GM19240 (cell line): Measurements from ENCODE around the gene PGGT1B.
"Not testable (repeated sequence)": the region's sequence is repeated elsewhere in the genome, so short reads cannot be mapped to it uniquely, and the experiment has no call there.

ENCODE experiments used
- DNase-seq: peaks from one replicate; pipeline ENCODE4 v3.0.0; 2011; ENCODE audit warnings: low spot score; ENCODE audit not compliant: insufficient read length

The PGGT1B gene

DNA sequence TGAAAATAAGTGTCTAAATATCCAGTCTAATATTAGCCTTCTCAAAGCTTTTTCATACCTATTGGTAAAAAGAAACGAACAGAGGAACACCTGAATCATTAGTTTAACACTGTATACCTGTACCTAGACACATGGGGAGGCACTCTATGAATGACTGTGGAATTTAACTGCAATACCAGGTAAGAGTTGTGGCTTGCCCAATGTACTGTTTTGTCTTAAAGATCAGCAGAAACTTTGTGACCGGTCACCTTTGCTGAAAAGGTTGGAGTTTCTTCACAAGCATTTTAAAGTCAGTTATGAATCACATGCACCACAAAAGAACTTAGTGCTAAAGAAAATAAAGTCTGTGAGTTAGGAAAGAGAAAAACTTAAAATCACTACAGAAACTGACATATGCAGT, 2.4 kb downstream of the PGGT1B start:
- DNase-seq: no peak

DNA sequence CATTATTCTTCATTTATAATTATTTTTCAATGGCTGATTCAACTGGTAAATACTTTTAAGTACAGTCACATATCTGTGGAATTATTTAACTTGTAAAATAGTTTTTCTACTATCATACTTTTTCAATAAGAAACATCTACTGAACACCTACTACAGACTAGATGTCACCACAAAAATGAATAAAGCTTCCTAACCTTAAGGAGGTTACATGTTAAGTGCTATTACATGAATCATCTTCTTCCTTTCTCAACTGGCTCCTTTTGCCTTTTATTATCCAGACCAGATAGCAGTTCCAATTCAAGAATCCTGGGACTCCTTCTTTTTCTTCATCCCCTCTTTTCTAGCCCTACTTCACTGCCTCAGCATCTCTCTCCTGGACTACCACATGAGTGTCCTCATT, 4.7 kb downstream of the PGGT1B start:
- no peak for DNase-seq

DNA sequence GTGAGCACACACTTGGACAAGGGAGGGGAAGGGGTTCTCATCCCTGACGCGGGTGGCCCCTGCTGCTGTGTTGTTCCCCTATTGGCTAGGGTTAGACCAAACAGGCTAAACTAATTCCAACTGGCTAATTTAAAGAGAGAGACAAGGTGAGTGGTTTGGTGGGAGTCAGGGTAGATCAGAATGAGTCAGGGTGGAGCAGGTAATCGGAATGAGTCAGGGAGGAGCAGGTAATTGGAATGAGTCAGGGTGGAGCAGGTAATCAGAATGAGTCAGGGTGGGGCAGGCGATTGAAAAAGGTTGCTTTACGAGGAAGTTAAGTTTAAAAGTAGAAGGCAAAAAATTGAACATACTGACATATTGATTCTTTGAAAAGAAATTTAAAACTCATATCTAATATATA, 13.3 kb downstream of the PGGT1B start:
- not testable (repeated sequence) for DNase-seq

DNA sequence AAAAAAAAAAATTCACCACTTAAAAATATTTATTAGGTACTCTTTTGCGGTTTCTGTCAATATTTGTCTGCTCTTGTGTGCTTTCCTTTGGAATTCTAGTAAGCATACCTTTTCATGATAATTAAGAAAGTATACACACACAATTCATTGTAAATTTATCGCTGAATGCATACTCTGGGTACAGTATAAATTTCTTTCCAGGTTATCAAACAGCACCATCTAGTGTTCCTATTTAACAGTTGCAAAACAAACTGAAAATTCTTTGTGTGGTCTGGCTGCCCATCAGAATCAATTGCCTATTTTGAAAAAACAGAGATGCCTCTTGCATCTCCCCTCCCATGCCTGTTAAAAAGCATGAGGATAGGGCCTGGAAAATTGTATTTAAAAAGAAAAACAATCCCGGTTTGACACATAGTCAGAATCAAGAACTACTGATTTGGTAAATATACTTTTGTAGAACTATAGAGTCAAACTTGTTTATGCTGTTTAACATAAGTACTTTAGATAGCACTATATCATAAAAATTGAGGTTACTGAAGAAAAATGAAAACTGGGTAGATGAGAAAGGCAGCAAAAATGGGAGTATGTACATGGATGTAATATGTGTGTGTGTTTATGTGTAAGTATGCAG, 16.2 kb downstream of the PGGT1B start:
- DNase-seq: no peak

DNA sequence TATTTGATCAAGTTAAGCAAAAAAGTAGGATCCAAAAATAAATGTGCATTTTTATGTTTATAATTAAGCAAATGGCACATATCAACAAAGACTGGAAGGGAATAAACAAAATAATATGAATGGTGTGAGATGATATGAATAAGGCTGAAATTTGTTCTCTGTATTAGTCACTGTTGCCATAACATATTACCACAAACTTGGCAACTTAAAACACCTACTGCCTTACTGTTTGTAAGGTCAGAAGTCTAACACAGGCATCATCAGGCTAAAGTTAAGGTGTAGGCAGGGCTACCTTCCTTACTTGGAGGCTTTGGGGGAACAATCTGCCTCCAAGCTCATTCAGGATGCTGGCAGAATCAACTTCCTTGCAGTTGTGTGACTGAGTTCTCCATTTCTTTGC, 19.3 kb downstream of the PGGT1B start:
- no peak for DNase-seq

DNA sequence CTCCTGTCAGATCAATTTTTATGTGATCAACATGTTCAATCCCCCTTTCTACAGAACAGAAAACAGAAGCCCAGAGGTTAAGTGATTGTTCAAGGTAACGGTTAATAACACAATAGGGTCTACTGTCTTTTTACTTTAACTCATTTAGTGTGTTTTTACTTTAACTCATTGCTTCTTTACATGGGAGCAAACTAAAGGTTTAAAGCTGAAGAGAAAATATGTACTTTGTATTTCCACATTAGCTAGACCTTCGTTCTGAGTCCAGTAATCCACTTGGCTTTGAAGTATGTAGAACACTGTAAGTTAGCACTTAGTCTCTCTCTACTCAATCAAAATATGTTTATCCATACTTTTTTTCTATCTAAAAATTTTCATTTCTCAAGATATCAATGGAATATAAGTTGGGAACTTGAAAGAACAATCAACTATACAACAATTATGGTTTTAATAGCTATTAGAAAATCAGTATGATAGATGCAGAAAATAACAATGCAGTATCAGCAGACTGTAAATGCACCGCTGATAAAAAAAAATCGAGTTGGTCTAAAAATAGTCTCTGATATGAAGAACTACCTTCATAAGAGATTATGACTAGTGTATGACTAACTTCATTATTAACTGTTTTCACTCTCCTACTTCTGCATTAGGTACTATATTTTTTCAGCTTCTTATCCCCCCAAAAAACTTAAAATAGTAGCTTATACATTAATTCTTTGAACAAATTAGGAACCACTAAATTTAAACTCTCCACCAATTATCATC, 20.6 kb downstream of the PGGT1B start:
- no peak for DNase-seq

DNA sequence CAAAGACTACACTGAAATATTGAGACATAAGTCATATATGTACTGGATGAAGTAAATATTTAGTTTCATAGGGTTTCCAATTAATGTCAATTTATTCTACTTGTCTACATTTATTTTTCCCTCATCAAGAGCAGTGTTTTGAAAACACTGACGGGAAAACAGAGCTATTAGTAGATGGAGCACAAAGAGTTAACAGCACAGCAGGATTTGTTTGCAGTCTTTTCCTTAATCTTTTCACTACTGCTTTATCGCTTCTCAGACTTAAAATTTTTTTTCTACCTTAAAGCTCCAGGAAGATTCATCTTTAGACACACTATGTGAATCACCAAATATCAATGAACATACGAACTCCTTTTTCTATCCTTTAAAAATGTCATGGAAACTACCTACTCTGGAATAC, 25.6 kb downstream of the PGGT1B start:
- no peak for DNase-seq

DNA sequence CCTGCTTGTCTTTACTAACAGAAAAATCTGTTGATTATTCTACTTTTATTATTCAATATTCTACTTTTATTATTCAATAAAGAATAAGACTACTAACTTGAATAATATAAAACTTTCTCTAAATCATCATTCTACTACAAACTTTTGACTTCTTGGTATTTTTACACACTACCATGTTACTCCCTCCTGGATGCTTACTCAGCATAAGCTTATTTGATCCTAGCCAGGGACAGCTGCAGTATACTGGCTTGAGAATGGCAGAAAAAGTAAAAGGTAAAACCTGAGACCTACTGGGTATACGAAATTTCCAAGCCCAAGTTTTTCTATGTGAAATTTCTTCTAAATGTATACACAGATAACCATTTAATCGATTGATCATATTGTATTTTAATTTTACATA, 26.1 kb downstream of the PGGT1B start:
- DNase-seq: no peak

DNA sequence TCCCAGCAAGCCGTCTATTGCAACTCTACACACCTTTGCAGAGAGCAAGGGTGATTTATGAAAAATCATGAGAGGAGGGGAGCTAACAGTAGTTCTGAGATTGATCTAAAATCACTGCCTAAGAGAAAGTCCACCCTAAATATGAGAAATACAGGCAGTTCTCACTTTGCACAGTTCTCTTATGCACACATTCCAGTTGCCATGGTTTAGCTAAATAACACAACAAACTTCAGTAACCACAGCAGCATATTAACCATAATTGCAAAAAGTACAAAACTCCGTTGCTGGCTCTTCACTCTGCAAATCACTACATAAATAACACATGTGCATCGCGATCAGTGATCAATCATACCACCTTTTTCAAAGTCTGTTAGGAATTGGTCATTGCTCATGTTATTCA, 31.1 kb downstream of the PGGT1B start:
- no peak for DNase-seq

DNA sequence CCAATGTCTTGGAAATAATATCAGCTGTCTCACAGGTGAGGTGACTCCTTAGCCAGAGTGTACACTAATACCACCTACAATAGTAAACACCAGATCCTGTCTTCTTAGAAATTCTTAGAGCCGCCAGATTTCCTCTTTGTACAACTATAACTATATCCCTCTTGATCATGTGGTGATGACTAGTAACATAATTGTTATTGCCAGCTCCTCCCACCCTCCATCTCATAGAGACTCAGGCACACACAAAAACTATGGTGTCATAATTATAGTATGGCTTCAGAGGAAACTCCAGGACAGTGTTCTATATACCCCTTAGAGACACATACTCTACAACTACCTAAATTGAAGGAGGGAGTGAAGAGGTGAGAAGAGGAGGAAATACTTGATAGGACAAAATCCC, 33.1 kb downstream of the PGGT1B start:
- DNase-seq: no peak

DNA sequence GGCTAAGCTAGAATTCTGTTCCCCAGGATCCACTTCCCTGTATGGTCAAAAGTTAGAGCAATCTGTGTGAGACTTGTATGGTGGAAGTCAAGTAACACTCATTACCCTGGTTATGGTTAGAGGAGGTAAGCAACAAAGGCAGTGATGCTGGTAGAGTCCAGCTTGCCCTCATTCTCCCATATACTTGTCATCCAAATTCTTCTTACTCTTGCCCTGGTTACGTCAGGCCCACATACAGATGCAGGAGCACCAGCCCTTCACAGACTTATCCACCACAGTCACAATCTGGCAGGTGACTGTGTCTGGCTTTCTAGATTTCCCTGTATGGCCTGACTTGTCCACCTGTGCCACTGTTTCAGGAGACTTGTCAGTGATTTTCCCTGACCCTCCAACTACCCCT, 35.4 kb downstream of the PGGT1B start:
- no peak for DNase-seq

DNA sequence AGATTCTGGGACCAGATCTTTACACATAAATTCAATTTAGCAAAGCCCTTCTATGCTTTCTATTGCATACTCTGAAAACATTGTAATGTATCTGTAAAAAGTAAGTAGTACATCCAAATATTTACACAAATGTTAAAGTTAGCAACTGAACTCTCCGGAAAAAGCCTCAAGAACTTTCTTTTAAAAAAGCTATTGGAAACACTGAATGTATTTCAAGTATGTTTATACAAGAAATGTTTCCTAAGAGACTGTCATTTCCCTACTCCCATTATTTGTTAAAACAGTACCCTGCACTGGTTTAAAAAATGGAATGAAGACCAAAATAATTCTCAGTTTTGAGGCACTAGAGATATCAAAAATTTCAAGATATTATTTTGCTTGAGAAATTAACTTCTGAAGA, 48.1 kb downstream of the PGGT1B start:
- DNase-seq: no peak

DNA sequence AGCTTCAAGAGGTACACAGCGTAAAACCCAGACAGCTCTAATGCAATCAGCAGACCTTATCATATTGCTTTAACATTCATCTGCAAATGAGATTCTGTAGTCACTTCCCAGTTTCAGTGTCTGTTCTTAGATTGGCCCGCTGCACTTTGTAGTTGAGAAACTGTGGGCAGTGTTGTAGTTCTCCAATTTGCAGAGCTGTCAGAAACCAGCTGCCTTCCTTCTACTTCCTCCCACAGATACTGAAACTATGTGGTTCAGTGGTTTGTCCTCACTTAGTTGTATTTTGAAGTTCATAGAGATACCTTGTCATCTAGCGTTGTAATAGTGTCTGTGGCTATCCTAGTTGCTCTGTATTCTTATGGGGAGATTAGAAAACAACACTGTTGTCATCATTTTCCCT, 53.4 kb downstream of the PGGT1B start:
- peak; percentile 29 for DNase-seq

DNA sequence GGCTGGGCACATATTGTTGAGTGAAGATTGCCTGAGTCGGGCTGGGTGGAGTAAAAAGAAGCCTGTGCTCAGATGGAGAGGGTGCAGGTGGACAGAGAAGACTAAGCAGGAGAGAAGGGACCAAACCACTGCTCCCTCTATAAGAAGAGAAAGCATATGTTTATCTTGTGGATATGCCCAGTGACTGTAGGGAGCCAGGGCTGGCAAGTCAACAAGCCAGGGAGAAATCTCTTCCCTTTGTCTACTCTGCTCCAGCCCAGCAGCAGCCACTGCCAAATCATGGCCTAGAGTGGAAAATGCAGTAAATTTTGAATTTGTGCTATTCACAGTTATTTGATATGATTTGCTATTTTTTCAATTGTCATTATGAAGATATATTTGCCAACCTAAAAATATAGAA, 59.7 kb downstream of the PGGT1B start:
- no peak for DNase-seq

DNA sequence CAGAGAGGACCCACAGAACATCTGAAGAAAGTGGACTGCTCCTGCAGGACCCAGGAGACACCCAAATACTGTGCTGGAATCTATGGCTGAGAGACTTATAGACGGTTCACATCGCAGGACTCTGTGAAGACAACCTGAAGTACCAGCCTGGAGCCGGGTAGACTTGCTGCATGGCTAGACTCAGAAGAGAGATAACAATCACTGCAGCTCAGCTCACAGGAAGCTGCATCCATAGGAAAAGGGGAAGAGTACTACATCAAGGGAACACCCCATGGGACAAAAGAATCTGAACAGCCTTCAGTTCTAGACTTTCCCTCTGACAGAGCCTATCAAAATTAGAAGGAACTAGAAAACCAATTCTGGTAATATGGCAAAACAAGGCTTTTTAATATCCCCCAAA, 66.5 kb downstream of the PGGT1B start:
- no peak for DNase-seq

DNA sequence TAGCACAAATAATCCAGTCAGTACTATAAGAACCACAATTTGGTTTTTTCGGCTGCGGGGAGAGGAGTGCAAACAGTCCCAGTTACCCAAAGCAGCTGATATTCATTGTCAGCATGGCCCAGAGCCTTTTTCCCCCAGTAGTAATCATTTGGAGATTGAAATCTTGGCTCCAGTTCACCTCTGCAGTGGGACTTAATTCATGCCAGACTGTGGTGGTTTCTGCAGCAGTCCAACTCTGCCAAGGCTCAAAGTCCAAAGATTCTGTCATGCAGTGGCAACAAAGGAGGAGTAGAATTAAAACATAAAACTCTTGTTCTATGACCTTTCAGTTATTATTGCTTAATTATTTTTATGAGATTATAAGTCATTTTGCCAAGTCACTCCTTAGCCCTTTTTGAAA, 68.0 kb downstream of the PGGT1B start:
- DNase-seq: no peak

DNA sequence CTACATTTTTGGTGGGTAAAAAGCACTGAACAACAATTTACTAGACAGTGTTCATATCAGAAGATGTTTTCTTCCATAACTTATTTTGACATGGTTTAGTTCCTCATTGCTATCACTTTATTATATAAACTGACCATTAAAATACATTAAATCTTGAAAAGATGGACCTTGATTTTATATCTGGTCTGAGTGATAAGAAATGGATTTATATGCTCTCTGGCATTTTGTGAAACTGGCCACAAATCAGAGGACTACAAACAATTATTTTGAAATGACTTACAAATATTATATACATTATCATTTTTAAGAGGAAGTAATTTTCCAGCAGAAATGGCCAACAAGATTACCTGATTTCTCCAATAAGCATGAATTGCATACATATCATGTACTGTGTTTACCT, 69.4 kb downstream of the PGGT1B start:
- no peak for DNase-seq

DNA sequence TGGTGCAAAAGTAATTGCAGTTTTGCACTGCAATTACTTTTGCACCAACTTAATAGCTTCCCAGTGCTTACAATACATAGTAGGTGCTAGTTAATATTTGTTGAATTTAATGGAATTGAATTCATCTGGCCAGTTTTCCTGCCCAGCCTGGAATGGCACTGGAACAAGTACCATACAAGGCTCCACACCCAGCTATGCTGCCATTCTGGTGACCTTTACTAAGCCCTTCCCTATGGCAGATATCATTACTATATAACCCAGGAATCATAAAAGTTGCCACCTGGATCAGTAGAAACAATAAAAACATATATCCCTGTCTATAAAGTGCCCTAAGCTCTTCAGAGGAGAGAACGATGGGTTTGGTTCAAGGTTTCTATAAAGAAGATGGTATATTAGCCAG, 70.6 kb downstream of the PGGT1B start:
- no peak for DNase-seq

DNA sequence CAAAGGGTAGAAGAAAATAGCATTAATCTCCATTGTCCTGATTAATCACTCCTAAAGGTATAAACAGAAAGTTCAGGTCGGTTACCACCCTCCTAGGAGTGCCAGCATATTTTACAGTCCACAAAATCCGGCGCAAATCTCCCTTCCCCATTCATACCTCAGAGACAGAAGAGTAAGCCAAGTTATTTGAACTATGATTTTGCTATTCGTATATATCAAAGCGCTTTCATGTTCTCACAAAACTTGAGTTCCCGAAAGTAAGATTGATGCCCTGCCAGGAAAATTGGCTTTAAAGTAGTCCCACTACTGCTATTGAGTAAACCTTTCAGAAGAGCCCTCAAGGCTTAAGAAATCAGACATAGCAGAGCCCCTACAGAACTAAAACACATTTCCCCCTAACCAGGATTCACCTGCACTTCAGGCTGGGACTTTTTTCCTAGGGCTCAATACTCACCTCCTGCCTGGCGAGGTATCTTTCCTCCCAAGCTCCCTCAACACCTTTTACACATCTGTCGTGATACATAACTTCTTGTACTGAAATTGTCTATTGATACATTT, 71.1 kb downstream of the PGGT1B start:
- DNase-seq: no peak

DNA sequence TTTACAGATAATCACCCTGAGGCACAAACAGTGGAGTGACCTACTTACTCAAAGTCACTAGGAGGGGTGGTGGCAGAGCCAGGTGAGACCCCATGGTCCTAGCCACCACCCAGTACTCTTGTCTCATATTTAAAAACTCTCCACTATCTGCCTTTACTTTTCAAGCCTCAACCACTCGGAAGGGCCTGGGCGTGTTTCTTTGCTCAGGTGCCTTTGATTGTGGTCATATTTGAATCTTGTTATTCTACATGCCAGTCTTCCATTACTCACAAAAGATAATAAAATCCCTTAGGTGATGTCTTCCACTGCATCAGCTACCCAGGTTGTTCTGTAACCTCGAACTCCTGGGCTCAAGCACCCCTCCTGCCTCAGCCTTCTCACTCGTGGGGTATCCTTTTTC, 72.3 kb downstream of the PGGT1B start:
- no peak for DNase-seq

DNA sequence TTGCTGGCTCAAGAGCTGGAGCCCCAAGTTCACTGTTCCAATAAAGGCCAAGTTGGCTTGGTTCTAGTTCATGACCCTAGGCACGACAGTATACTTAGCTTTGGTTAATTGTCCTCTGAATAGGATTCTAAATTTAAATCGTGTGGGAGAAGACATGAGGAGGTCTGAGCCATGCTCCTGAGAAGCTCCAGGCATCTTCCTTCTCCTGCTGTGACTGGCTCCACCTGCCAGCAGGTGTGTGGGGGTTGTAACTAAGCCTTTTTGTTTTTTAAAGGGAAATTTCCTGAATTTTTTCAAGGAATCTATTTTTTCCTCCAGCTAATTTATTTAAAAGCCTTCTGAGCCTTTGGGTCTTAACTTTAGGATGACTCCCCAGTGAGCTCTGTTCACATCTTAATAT, 72.8 kb downstream of the PGGT1B start:
- no peak for DNase-seq

DNA sequence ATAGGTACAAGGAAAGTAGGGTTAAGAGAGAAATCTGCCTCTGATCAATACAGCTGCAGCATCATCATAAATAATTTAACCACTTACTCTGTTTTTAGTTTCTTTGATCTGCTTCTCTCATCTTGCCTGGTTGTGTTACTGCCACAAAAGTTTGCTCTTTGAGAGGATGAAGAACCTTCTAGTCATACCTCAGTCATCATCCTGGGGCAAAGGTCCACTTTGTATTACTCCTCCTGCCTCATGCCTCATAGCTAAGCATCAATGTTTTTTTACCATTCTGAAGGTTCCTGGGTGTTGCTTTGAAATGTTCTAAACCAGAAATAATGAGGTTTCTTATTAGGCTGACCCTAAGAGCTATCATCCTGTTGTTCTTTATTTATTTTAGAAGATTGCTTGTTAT, 75.9 kb downstream of the PGGT1B start:
- no peak for DNase-seq

DNA sequence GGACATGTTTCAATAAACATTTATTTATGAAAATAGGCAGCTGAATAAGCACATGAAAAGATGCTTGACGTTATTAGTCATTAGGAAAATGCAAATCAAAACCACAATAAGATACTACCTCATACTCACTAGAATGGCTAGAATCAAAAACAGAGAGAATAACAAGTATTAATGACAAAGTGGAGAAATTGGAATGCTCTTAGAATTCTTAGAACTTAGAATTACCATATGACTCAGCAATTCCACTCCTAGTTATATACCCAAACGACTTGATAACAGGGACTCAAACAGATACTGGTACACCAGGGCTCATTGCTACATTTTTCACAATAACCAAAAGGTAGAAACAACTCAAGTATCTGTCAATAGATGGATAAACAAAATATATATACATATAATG, 77.9 kb downstream of the PGGT1B start:
- no peak for DNase-seq
